A549 treated with Hydrocortisone at 1 μM for 4 hours (cell line): Measurements from ENCODE around the gene DGKI. TPM values are rescaled to one million over a fixed set of nuclear protein-coding genes. Genes with fewer than 3 reads are reported as not detected.

ENCODE experiments used
- total RNA-seq: library from RNA; stranded (reverse); fragments of 200-300 nt; extraction: Qiagen RNA extraction; gene quantifications from 5 replicates; pipeline ENCODE4 v1.2.3, GENCODE V29; 2022

DGKI gene
- 0.02 to 0.82 TPM (median 0.43 TPM) in 5 replicates for total RNA-seq

DNA sequence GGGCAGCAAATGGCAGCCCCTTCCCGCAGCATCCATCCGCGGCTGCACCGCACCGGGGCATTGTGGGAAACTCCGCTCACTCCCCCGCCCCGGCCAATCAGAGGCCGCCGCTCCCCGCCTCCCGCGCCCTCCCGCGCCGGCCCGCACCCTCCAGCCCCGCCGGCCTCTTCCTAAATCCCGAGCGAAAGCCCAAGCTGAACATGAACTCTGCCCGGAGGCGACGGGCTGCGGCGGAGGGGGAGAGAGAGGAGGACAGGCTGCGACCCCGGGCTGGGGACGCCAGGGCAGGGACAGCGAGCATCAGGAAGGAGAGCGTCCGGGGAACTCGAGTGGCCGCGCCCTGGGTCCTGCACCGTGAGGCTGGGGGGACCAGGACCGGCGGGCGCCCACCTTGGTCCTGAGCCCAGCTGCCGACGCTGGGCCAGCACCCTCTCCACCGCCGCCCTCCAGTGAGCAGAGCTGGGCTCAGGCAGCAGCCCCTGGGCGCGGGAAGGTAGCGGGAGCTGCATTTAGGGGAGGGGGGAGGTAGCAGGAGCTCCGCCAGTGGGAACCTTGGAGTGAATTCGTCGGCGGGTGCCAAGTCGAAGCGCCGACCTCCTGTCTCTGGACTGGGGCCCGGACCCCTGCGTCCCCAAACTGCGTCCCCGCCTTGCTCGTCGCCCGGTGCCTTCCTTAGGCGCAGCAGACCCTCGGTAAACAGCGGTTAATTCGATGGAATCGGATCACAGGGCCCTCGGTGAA lies at the start of gene DGKI:
Gene DGKI (minus strand): TSS at position 148 of the 741 bp plus-strand sequence.

DNA sequence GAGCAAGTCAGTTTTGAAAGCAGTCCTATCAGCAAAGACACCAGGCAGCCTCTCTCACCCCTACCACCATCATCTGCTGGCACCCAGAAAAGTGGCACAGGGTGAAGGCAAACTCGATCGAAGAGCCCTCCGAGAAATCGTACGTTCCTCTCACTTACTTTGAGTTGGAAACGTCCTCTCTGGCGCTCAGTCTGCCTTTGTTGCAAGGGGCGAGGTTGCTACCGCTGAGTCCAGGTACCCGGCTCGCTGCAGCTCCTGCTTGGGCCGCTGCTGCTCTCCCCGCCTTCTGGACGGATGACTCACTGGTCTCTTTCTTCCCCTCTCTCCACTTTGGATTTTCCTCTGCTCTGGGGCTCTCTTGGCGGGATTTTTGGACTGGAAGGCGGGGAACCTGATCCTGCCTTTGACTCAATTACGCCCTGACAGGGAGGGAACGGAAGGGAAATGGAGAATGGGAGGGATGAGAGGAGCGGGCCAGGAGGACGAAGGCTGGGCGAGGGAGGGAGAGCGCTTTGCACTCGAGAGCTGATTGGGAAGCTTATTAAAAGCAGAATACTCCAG lies 503.4 kb downstream of the DGKI start, which contains the start of gene PTN:
Gene PTN (minus strand): TSS at position 453 of the 561 bp plus-strand sequence. CDS start 88,760 bp downstream, outside the sequence.

Other genes starting within 250 kb of the DGKI start
- gene CREB3L2, start 155.1 kb upstream of the DGKI start, total RNA-seq: 22.5 to 38.5 TPM (median 27.8 TPM) in 5 replicates
- not detected in 5 replicates for gene AKR1D1, start 229.5 kb upstream of the DGKI start, total RNA-seq